Measurements from ENCODE around the gene KRTAP16-1. TPM values are rescaled to one million over a fixed set of nuclear protein-coding genes. Genes with fewer than 3 reads are reported as not detected.

KRTAP16-1 gene
- total and polyA plus RNA-seq, 2 of the 13 experiments (the other 11 are each of a cell fraction or from before 2014, with no cell fraction given), result not detected

DNA sequence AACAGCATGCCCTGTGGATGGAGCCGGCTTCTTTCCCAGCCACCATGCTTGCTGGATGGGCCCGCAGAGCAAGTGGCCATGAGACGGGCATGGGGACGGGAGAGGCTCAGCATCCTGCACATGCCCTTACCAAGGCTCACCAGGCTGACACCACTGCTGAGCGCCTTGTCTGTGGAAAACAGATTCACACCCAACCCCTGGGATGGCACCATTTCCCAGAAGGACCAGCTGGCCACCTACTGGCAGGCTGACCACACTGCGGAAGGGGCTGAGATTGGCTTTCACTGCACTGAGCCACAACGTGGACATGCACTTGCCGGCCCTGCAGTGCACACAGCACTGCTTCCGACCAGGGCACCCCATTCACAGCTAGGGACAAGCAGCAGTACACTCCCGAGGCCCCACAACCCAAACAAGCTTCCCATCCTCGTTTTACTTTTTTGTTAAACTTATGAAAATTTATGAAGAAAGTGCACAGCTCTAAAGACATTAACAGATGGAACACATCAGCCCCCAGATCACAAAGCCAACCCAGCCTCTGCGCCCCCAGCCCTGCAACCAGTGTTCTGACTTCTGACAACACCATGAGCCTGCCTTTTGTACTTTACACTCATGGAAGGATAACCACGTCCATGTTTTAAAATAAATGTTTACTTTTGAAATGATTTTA lies 20.3 kb upstream of the KRTAP16-1 start (continued):
- TF ChIP-seq PHB2 (IDR thresholded peaks at IDR 0.05; ENCODE audit: partially characterized antibody) (no peak), MXI1 (IDR thresholded peaks at IDR 0.05; ENCODE audit: borderline replicate concordance, low read depth, low read length) (no peak), PHF21A (CRISPR knock-in tag; IDR thresholded peaks at IDR 0.05) (no peak), GATAD2A (CRISPR knock-in tag; IDR thresholded peaks at IDR 0.05) (no peak), CAMTA2 (CRISPR knock-in tag; IDR thresholded peaks at IDR 0.05; ENCODE audit: borderline replicate concordance) (no peak), REXO4 (CRISPR knock-in tag; IDR thresholded peaks at IDR 0.05; ENCODE audit: borderline replicate concordance) (no peak), SOX6 (IDR thresholded peaks at IDR 0.05) (no peak), SOX6 (CRISPR knock-in tag; IDR thresholded peaks at IDR 0.05) (no peak), MIER3 (CRISPR knock-in tag; IDR thresholded peaks at IDR 0.05; ENCODE audit: borderline replicate concordance) (no peak), ZNF629 (CRISPR knock-in tag; conservative IDR thresholded peaks at IDR 0.05) (no peak), DNMT1 (CRISPR knock-in tag; IDR thresholded peaks at IDR 0.05) (no peak; the same call in 1 of the 2 replicates), TEAD3 (CRISPR knock-in tag; optimal IDR thresholded peaks at IDR 0.05; ENCODE audit: borderline replicate concordance) (peak; percentile 17), SNAPC2 (CRISPR knock-in tag; IDR thresholded peaks at IDR 0.05) (no peak), YEATS4 (CRISPR knock-in tag; IDR thresholded peaks at IDR 0.05; ENCODE audit: borderline replicate concordance) (no peak), ZNF549 (CRISPR knock-in tag; IDR thresholded peaks at IDR 0.05) (no peak), ZMYM2 (CRISPR knock-in tag; IDR thresholded peaks at IDR 0.05) (no peak), FOXO1 (CRISPR knock-in tag; IDR thresholded peaks at IDR 0.05) (0 out of 2 replicates have a peak, but pooled peaks have one; percentile 22), NCOR1 (IDR thresholded peaks at IDR 0.05; ENCODE audit: borderline replicate concordance, low read length) (no peak), MXD4 (CRISPR knock-in tag; IDR thresholded peaks at IDR 0.05) (no peak), ZNF501 (CRISPR knock-in tag; IDR thresholded peaks at IDR 0.05) (no peak; the same call in 1 of the 2 replicates), FOXA3 (CRISPR knock-in tag; IDR thresholded peaks at IDR 0.05) (no peak)
- TF ChIP-seq, protein P1, sequence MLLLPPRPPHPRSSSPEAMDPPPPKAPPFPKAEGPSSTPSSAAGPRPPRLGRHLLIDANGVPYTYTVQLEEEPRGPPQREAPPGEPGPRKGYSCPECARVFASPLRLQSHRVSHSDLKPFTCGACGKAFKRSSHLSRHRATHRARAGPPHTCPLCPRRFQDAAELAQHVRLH (CRISPR knock-in tag; IDR thresholded peaks at IDR 0.05; ENCODE audit: borderline replicate concordance, low read depth), result peak; percentile 69; the same call in 1 of the 2 replicates
- TF ChIP-seq, protein P2, sequence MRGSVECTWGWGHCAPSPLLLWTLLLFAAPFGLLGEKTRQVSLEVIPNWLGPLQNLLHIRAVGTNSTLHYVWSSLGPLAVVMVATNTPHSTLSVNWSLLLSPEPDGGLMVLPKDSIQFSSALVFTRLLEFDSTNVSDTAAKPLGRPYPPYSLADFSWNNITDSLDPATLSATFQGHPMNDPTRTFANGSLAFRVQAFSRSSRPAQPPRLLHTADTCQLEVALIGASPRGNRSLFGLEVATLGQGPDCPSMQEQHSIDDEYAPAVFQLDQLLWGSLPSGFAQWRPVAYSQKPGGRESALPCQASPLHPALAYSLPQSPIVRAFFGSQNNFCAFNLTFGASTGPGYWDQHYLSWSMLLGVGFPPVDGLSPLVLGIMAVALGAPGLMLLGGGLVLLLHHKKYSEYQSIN (CRISPR knock-in tag; IDR thresholded peaks at IDR 0.05; ENCODE audit: borderline replicate concordance), result no peak
- TF ChIP-seq, protein P3, sequence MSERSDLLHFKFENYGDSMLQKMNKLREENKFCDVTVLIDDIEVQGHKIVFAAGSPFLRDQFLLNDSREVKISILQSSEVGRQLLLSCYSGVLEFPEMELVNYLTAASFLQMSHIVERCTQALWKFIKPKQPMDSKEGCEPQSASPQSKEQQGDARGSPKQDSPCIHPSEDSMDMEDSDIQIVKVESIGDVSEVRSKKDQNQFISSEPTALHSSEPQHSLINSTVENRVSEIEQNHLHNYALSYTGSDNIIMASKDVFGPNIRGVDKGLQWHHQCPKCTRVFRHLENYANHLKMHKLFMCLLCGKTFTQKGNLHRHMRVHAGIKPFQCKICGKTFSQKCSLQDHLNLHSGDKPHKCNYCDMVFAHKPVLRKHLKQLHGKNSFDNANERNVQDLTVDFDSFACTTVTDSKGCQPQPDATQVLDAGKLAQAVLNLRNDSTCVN (CRISPR knock-in tag; IDR thresholded peaks at IDR 0.05; ENCODE audit: borderline replicate concordance), result no peak
- TF ChIP-seq, protein P4, sequence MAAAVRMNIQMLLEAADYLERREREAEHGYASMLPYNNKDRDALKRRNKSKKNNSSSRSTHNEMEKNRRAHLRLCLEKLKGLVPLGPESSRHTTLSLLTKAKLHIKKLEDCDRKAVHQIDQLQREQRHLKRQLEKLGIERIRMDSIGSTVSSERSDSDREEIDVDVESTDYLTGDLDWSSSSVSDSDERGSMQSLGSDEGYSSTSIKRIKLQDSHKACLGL (CRISPR knock-in tag; IDR thresholded peaks at IDR 0.05), result peak; percentile 31; the same call in 1 of the 2 replicates
- TF ChIP-seq, protein P5, sequence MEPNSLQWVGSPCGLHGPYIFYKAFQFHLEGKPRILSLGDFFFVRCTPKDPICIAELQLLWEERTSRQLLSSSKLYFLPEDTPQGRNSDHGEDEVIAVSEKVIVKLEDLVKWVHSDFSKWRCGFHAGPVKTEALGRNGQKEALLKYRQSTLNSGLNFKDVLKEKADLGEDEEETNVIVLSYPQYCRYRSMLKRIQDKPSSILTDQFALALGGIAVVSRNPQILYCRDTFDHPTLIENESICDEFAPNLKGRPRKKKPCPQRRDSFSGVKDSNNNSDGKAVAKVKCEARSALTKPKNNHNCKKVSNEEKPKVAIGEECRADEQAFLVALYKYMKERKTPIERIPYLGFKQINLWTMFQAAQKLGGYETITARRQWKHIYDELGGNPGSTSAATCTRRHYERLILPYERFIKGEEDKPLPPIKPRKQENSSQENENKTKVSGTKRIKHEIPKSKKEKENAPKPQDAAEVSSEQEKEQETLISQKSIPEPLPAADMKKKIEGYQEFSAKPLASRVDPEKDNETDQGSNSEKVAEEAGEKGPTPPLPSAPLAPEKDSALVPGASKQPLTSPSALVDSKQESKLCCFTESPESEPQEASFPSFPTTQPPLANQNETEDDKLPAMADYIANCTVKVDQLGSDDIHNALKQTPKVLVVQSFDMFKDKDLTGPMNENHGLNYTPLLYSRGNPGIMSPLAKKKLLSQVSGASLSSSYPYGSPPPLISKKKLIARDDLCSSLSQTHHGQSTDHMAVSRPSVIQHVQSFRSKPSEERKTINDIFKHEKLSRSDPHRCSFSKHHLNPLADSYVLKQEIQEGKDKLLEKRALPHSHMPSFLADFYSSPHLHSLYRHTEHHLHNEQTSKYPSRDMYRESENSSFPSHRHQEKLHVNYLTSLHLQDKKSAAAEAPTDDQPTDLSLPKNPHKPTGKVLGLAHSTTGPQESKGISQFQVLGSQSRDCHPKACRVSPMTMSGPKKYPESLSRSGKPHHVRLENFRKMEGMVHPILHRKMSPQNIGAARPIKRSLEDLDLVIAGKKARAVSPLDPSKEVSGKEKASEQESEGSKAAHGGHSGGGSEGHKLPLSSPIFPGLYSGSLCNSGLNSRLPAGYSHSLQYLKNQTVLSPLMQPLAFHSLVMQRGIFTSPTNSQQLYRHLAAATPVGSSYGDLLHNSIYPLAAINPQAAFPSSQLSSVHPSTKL (CRISPR knock-in tag; IDR thresholded peaks at IDR 0.05), result no peak

Data from HepG2 (cell line).